ENCODE results near the gene COPZ1. TPM values are rescaled to one million over a fixed set of nuclear protein-coding genes. Genes with fewer than 3 reads are reported as not detected.
A peak's percentile ranks its signal among the peaks of the same experiment; 100 is the strongest.
"Not testable (repeated sequence)": the region's sequence is repeated elsewhere in the genome, so short reads cannot be mapped to it uniquely, and the experiment has no call there.

The COPZ1 gene, protein sequence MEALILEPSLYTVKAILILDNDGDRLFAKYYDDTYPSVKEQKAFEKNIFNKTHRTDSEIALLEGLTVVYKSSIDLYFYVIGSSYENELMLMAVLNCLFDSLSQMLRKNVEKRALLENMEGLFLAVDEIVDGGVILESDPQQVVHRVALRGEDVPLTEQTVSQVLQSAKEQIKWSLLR
- 293 and 294 TPM in 2 replicates for total RNA-seq (2014; rRNA removed; shearing (Covaris generic))
- polyA plus RNA-seq (2014; cell fraction: nucleus; rRNA removed): 98.1 and 188 TPM in 2 replicates

DNA sequence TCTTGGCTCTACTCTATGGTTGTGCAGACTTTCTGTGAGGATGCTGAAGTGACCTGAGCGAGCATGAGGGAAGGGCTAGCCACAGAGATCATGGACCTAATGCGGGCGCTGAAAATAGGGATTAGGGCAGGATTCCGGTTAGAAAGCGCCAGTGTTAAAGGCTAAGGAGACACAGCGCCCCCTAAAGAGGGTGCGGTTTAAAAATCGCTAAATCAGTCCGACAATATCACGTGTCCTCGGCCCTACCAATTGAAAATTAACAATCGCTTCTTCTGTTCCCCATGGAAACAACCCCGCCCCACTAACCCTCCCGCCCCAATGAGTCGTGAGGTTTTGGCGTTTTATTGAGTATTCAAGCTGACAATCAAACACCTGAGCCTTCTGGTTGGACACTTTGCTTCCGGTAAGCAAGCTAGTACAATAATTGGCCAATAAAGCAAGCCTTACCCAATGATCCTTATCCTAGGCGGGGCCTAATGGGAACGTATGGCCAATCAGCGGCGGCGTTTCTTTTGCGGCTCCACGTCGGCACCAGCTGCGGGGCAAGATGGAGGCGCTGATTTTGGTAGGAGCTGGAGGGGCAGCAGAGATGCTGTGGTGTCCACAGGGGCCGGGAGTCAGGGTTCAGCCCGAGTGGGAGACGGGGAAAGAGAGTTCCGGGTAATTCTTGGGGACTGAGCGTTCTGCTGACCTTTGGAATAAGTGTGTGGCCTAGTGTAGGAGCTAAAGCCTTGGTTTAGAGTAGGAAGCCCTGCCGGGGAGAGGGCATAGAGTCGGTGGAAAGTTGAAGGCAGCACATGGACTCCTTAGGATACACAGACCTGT lies at the start of gene COPZ1:
TSS of gene COPZ1 (plus strand) at position 515 of the 825 bp plus-strand sequence. CDS start at position 548, 33 bp downstream.
- DNase-seq (ENCODE audit: extremely low read depth, low read depth): peak; percentile 100

DNA sequence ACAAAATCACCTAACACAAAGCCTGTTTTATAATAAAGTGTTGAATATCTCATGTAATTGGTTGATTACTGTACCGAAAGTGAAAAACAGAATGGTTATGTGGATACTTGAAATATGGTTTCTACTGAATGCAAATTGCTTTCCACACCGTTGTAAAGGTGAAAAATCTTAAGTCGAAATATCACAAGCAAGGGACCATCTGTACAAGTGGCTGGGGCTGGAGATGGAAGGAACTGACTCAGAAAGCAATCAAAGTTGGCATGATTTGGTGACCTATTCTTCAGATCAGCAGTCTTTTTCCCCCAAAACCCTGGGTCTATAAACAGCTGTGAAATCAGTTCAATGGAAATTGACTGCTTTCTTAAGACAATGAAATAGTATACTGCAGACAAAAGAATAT lies 48.6 kb upstream of the COPZ1 start:
- DNase-seq (ENCODE audit: extremely low read depth, low read depth): no peak

DNA sequence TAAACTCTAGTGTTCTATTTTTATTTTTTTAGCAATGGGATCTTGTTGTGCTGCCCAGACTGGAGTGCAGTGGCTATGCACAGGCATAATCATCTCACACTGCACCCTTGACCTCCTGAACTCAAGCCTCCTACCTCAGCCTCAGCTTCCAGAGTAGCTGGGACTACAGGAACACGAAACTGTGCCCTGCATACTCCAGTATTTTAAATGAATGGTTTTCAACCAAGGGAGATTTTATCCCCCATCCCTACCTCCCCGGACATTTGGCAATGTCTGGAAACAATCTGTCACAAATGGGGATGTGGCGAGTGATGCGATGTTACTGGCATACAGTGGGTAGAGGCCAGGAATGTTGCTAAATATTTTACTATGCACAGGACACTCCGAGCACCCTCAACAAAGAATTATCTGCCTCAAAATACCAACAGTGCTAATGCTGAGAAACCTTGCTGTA lies 47.1 kb upstream of the COPZ1 start:
- no peak for DNase-seq (ENCODE audit: extremely low read depth, low read depth)

DNA sequence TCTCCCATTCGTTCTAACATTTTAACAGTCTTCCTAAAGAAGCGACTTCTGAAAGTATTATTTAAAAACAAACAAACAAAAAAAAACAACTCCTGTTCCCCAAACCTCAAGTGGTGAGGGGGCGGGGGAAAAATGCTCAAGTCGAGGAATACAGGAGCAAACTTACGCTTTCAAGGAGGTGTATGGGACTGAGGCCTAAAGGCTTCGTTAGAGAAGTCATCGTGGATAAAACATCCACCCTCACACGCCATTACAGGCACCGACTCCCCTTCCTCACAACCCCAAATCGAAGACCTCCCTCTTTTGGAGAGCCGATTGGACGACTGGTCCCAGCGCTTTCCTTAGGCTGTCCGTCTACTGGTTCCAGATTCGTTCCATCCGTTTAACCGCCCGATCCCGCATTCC lies 45.7 kb upstream of the COPZ1 start:
- no peak for DNase-seq (ENCODE audit: extremely low read depth, low read depth)

DNA sequence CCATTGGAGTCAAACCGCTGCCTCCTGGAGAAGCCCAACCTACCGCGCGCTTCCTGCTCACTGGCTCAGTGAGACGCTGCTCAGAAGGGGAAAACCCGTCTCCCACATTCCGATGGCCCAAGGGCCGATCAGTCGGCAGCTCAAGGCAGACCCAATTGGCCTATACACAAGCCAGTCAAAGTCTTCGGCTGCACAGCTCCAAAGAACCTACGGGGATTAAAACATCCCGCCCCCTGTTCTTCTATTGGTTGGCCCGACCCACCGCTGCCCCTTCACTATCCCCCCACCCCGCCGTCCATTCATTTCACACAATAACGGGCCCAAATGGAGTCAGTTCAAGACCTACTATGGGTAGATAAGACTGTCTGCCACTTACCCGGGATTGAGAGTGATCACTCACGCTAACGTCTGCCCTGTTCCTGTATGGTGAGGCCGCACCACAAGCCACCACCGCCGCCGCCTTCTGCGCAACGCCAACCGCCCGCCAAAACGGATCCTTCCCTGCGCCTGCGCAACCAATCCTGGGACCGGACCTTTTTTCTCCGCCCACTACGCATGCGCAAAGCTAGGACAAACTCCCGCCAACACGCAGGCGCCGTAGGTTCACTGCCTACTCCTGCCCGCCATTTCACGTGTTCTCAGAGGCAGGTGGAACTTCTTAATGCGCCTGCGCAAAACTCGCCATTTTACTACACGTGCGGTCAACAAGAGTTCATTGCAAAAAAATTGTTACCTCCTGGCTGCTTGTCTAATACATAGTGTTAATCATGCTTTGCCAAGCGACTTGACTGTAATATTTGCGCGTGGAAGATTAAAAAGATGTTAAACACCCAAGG lies 45.1 kb upstream of the COPZ1 start, which contains the start of gene CBX5:
TSS of gene CBX5 (minus strand) at position 491 of the 836 bp plus-strand sequence. CDS start 22,472 bp downstream, outside the sequence.
- peak; percentile 100 for DNase-seq (ENCODE audit: extremely low read depth, low read depth)

DNA sequence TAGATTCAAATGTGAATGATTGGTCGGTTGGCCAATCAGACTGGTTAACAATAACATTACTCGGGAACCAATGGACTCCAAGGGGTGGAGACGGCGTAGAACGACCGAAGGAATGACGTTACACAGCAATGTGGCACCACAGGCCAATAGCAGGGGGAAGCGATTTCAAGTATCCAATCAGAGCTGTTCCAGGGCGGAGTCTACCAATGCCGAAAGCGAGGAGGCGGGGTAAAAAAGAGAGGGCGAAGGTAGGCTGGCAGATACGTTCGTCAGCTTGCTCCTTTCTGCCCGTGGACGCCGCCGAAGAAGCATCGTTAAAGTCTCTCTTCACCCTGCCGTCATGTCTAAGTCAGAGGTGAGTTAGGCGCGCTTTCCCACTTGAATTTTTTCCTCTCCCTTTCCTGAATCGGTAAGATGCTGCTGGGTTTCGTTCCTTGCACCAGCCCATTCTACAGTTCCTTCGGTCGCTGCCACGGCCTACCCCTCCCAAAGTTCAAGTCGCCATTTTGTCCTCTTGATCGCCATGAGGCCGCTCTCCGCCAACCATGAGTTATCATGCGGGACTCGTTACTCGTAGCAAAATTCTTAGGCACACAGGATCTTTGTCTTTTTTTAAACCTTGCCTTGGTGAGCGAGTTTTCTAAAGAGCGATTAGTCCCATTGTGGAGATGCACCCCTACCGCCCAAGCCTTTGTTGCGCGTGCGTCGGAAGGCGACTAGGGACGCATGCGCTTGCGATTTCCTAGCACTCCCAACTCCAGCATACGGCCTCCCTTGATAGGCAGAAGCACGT lies 44.3 kb upstream of the COPZ1 start, which contains the start of gene HNRNPA1:
TSS of gene HNRNPA1 (plus strand) at position 259 of the 793 bp plus-strand sequence. CDS start at position 341, 82 bp downstream.
- peak; percentile 100 for DNase-seq (ENCODE audit: extremely low read depth, low read depth)

DNA sequence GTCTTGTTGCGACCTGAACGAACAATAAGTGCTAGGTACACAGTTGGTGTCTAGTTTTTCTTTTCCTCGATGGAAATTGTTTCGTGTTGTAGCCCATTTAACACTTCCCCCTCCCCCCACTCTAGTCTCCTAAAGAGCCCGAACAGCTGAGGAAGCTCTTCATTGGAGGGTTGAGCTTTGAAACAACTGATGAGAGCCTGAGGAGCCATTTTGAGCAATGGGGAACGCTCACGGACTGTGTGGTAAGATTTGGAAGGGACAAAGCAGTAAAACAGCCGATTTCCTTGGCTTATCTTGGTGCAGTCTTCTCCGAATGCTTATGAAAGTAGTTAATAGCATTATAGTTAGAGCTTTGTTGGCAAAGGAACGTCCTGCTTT lies 43.7 kb upstream of the COPZ1 start:
- DNase-seq (ENCODE audit: extremely low read depth, low read depth): not testable (repeated sequence)

DNA sequence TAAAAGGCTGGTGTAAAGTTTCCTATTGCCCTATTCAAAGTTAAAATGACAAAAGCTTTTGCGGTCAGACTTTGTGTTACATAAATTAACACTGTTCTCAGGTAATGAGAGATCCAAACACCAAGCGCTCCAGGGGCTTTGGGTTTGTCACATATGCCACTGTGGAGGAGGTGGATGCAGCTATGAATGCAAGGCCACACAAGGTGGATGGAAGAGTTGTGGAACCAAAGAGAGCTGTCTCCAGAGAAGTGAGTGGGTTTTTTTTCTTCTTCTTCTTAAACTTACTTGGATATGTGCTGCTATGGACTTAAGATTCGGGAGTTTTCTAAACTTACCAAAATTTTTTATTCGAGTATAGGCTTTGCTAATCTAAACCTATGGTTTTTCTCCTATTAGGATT lies 43.2 kb upstream of the COPZ1 start:
- DNase-seq (ENCODE audit: extremely low read depth, low read depth): not testable (repeated sequence)

DNA sequence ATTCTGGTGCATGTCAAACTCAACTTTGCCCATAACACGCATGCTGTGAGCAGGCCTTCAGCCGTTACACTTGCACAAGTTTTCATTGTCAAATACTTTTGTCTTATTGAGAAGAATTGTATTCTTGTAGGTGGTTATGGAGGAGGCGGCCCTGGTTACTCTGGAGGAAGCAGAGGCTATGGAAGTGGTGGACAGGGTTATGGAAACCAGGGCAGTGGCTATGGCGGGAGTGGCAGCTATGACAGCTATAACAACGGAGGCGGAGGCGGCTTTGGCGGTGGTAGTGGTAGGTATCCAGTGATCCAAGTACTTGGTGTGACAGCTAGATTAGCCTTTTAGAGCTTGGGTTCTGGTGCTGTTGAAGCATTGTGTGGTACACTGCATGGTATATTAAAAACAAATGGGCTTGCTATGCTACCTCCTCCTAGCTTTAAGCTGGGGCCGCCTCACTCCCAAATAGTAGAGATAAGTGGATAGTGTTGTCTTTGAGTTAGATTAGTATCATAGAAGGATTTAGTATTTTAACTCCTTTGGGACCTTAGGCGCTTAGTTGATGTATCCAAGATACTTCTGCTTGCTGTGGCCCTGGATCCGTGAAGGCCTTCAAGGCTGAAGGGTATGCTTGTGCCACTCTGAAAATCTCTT lies 41.9 kb upstream of the COPZ1 start:
- DNase-seq (ENCODE audit: extremely low read depth, low read depth): no peak

DNA sequence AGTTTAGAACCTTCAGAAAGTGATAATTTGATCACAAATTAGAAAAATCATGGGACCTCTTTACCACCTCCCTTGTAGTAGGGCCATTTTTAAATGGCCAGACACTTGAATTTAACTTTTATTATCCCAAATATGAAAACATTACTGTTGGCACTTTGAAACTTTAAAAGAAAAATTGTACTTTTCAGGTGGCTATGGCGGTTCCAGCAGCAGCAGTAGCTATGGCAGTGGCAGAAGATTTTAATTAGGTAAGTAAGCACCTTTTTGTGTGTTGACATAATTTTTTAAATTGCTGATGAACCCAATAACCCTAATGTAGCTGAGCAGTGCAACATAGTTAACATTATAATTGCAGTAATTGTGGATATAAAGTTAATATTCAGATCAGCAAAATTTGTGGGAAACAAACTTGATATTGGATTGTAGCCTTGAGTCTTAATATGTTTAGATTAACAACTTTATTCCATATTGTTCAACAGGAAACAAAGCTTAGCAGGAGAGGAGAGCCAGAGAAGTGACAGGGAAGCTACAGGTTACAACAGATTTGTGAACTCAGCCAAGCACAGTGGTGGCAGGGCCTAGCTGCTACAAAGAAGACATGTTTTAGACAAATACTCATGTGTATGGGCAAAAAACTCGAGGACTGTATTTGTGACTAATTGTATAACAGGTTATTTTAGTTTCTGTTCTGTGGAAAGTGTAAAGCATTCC lies 40.7 kb upstream of the COPZ1 start:
- DNase-seq (ENCODE audit: extremely low read depth, low read depth): not testable (repeated sequence)

DNA sequence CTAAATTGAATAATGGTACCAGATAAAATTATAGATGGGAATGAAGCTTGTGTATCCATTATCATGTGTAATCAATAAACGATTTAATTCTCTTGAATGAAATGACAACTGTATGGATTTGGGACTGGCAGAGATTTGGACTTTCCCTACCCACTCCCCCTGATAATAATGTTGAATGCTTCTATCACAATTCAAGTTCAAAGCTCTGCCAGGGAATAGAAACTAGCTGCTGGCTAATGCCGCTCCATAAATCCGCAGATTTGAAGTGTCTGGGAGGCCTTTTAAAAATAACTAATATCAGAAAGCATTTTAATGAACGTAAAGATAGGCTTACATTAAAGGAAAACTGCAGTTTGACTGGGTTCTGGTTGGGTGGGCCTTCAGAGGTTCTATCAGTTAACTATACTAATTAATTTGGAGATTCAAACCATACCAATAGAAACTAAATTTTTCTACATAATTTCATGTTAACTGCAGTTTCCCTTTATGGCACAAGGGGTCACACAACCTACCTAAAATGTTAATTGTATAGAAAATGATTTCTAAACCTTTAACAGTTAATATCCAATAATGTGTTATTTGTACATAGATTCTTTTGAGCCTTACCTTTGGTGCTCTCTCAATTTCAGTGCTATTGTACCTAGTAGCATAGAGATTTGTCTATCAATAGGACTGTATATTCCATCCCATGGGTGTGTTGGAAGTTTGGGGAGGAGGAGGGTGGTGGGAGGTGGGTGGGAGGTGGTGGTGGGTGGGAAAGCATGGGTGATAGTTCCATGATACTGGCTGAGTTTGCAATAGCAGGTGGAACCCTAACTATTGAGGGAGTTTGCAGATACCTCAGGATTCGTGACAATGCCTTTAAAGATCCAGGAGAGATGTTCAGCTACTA lies 39.5 kb upstream of the COPZ1 start:
- DNase-seq (ENCODE audit: extremely low read depth, low read depth): no peak

DNA sequence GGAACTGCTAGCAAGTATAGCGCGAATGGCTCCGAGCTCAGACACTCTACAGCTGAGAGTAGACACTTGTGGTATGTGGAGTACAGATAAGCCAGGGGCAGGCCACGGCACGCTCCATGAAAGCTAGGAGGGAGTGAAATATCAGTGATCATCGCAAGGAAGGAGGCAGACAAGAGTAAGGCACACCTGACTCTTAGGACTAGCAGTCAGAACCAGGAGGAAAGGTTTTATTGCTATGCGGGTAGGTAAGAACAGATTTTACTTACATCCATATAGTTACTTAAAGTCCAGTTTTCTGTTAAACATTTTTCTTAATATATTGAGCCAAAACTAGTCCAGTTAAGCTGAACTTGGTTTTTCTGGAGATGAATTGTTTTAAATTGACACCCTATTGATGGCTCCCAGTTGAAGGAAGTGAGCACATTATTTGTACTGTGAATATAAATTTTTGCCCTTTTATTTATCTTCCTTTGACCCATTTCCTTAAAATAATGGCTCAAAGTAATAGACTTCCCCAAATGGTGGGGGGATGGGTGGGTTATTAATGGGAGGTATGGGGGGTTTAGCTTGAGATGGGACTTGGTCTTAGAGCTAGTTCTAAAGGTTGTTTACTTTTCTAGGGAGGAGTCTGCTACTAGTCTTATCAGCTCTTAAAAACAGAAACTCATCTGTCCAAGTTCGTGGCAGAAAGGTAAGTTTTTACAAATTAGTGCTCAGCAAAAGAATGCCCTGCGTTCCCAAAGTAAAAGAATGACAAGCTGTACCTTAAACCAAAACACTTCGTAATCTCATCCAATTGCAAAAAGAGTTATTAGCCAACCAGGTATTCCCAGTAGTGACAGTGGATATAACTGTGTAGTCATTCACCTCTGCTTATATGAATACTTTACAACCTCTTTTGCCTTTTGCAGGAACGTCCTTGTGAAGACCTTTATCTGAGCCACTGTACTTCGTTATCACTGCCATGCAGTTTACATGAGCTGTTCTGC lies 38.6 kb upstream of the COPZ1 start:
- DNase-seq (ENCODE audit: extremely low read depth, low read depth): no peak

DNA sequence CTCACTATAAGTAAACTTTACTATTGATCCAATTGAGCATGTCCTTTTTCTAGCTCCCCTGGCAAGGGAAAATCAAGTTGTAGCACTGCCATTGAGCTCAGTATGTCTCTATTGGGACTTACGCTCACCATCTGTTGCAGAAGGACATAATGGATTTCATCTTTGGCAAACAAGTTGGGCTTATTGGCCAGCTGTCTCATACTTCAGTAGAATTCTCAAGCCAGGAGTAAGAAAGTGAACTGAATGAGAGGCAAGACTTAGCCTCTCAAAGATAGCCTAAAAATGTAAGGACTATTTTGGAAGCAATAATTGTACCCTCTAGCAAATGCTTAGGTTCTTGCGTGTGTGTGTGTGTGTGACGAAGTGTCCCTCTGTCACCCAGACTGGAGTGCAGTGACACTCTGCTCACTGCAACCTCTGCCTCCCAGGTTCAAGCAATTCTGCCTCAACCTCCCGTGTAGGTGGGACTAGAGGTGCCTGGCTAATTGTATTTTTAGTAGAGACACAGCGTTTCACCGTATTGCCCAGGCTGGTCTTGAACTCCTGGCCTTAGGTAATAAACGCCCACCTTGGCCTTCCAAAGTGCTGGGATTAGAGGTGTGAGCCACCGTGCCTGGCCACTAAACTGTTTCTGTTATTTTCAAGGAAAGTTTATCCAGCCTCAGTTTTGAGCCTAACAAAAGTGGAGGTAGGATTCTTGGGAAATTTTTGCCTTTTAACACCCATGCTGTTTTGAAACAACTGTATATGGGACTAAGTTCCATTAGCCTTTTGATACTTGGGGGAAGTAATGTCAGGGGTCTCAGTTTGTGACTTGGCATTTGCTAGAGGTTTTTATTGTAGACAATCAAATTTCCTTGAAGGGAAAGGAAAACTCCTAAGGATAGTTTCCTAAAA lies 37.4 kb upstream of the COPZ1 start:
- no peak for DNase-seq (ENCODE audit: extremely low read depth, low read depth)

DNA sequence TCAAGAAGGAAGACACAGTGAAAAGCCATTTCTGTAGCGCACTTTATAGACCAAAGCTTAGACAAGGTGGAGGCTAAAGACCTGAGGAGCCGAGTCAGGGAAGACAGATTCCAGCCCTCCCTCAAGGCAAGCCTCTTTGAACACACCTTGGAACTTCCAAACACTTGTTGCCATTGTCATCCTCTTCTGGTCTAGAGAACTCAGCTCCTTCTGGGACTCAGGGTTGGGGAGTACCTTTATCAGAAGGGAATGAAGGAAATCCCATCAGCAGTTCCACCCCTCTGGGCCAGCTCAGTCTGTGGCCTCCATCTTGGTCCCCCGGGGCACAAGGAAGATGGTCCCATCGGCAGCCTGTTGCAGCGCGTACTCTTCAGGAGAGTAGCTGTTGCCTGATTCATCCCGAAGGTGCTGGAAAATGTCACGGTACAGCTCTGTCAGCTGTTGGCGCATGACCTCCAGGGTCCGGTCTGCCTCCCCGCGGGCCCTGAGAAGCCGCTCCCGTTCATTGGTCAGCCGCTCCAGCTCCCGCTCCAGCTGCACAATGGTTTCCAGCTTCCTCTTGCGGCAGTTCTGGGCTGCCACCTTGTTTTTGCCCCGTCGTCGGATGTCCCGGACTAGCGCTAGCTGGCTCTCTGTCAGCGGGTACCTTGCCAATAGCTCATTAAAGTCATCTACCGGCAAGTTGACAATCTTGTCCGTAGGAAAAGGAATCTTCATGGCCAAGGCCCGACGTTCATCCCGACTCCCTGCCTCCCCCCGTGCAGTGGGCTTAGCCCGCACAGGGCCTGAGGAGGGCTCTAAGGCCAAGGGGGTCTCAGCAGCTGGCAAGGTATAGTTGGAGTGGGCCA lies 32.6 kb upstream of the COPZ1 start:
- DNase-seq (ENCODE audit: extremely low read depth, low read depth): no peak

DNA sequence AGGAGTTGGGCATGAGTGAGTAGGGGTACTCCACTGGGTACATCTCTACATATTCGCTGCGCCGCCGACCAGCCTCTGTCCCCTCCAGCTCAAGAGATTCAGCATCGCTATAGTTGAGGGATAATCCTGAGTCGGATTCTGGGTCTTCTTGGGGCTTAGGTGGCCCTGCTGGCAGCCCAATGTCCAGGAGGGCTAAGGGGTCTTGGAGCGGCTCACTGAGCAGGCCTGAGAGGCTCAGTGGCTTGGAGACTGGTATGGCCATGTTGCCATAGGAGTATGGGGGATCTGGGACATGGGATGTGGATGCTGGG lies 32.0 kb upstream of the COPZ1 start:
- no peak for DNase-seq (ENCODE audit: extremely low read depth, low read depth)
